Lung (tissue), 12 donors: ENCODE measurements around the gene ARHGAP32. TPM values are rescaled to one million over a fixed set of nuclear protein-coding genes. Genes with fewer than 3 reads are reported as not detected.

ENCODE experiments used
- ATAC-seq: fragments of 200-7000 bp; cut with Tn5 transposase; one replicate; pipeline ENCODE4 v1.9.1; 2020; ENCODE audit warnings: moderate number of reproducible peaks; ENCODE audit not compliant: insufficient read depth, low FRiP score
- DNase-seq, 3 donors: peaks; one replicate each; pipeline ENCODE4 v3.0.0-alpha.2; 2013 to 2017
- H3K27ac ChIP-seq, 2 donors: one replicate each; pipeline ENCODE4 v1.5.1; 2013; ENCODE audit warnings: mild to moderate bottlenecking in 2 of 2, moderate library complexity in 2 of 2, control low read depth in 1 of 2, inconsistent platforms in 1 of 2, low read depth in 1 of 2, low read length in 1 of 2
- H3K27me3 ChIP-seq, 3 donors: one replicate each; pipeline ENCODE4 v1.5.1; 2013; ENCODE audit warnings: low read length in 2 of 3; ENCODE audit not compliant: control insufficient read depth in 3 of 3, insufficient read depth in 3 of 3
- H3K36me3 ChIP-seq, 4 donors: one replicate each; pipeline ENCODE4 v1.5.1; 2013; ENCODE audit warnings: low read length in 4 of 4, mild to moderate bottlenecking in 1 of 4, moderate library complexity in 1 of 4; ENCODE audit not compliant: control insufficient read depth in 4 of 4, insufficient read depth in 4 of 4
- H3K4me1 ChIP-seq, 5 donors: one replicate each; pipeline ENCODE4 v1.5.1; 2013; ENCODE audit warnings: low read length in 5 of 5, mild to moderate bottlenecking in 2 of 5, moderate library complexity in 1 of 5; ENCODE audit not compliant: control insufficient read depth in 5 of 5, insufficient read depth in 5 of 5
- H3K4me3 ChIP-seq: one replicate; pipeline ENCODE4 v1.5.1; 2013; ENCODE audit warnings: mild to moderate bottlenecking, control low read depth, moderate library complexity
- H3K9ac ChIP-seq, 2 donors: one replicate each; pipeline ENCODE4 v1.5.1; 2013; ENCODE audit warnings: low read length in 2 of 2, control low read depth in 1 of 2; ENCODE audit not compliant: insufficient read depth in 1 of 2
- H3K9me3 ChIP-seq, 4 donors: one replicate each; pipeline ENCODE4 v1.5.1; 2013; ENCODE audit warnings: low read length in 3 of 4, mild to moderate bottlenecking in 1 of 4, moderate library complexity in 1 of 4; ENCODE audit not compliant: control insufficient read depth in 4 of 4, insufficient read depth in 3 of 4
- CTCF ChIP-seq: IDR thresholded peaks from 2 replicates; pipeline ENCODE4 v1.5.1; 2012; ENCODE audit warnings: mild to moderate bottlenecking; ENCODE audit errors: control extremely low read depth, extremely low read depth
- WGBS, 2 donors: extraction: QIAGEN DNeasy Blood & Tissue Kit; methylation state at CpG; one replicate each; pipeline ENCODE4 v1.1.7; 2013; 5-methylcytosine and 5-hydroxymethylcytosine counted together
- polyA plus RNA-seq, 2 donors: library from polyadenylated mRNA; stranded (reverse); fragments of 200-250 nt; gene quantifications; one replicate each; pipeline ENCODE4 v1.2.1, GENCODE V29; 2013
- total RNA-seq, 2 donors: library from RNA; depleted of rRNA in 1 of 2; stranded (reverse); fragments of >200 nt in 1 of 2; gene quantifications; one replicate each; pipeline ENCODE4 v1.2.1, GENCODE V29; 2014 to 2021
- donor health status: control.
- donor health status: control.
- donor health status: Bipolar disorder and iron deficiency.
- donor health status: healthy.
- donor health status: DM: yes; HTN: yes; CAD: no.

ARHGAP32 gene
- total and polyA plus RNA-seq, 4 donors = 4.1 to 28.4 (median 17.0) TPM

- Histone ChIP-seq H3K27ac (no peak overlapping the region), H3K36me3 (no peaks in the 10 kb centered on the region), H3K4me1 (peaks cover 0 to 11% (median 0%) of the 10 kb centered on the region in 5 donors), H3K4me3 (no peak overlapping the region), H3K9ac (no peak overlapping the region), H3K27me3 (no peaks in the 10 kb centered on the region), H3K9me3 (peaks cover 0 to 3% (median 0%) of the 10 kb centered on the region in 4 donors)
- ATAC-seq = no peak
- DNase-seq = no peak
- TF ChIP-seq CTCF = no peak
- 91 to 96% methylated on average over 9 of the region's 9 CpGs for WGBS, 2 donors
These were observed 254.6 kb downstream of the ARHGAP32 start for GRCh38 chr11:128937480-128937879.

GRCh38 chr11:128936606-128937251 is 255.4 kb downstream of the ARHGAP32 start:
- WGBS, 2 donors = 80 to 86% methylated on average over 16 of the region's 16 CpGs
- no peak overlapping the region for H3K27ac ChIP-seq
- peaks cover 0 to 11% (median 0%) of the 10 kb centered on the region in 5 donors for H3K4me1 ChIP-seq
- H3K9me3 ChIP-seq = peaks cover 0 to 3% (median 0%) of the 10 kb centered on the region in 4 donors
- H3K36me3 ChIP-seq = no peaks in the 10 kb centered on the region
- ATAC-seq (no peak), DNase-seq (peak; percentile 63 to 76 (median 69))
- no peak overlapping the region for H3K9ac ChIP-seq
- no peak overlapping the region for H3K4me3 ChIP-seq
- no peak for TF ChIP-seq CTCF
- no peaks in the 10 kb centered on the region for H3K27me3 ChIP-seq

- no peak for TF ChIP-seq CTCF
- peaks cover 0 to 10% (median 0%) of the 10 kb centered on the region in 5 donors for H3K4me1 ChIP-seq
- H3K27me3 ChIP-seq = no peaks in the 10 kb centered on the region
- no peak overlapping the region for H3K27ac ChIP-seq
- peaks cover 0 to 3% (median 0%) of the 10 kb centered on the region in 4 donors for H3K9me3 ChIP-seq
- no peaks in the 10 kb centered on the region for H3K36me3 ChIP-seq
- no peak overlapping the region for H3K4me3 ChIP-seq
- DNase-seq = no peak
- no peak overlapping the region for H3K9ac ChIP-seq
- ATAC-seq = no peak
- WGBS, 2 donors = 95 to 98% methylated on average over 10 of the region's 10 CpGs
These were observed 257.2 kb downstream of the ARHGAP32 start for GRCh38 chr11:128934926-128935325.

GRCh38 chr11:128934351-128934750 is 257.8 kb downstream of the ARHGAP32 start:
- H3K4me1 ChIP-seq = peaks cover 0 to 4% (median 0%) of the 10 kb centered on the region in 5 donors
- no peaks in the 10 kb centered on the region for H3K36me3 ChIP-seq
- H3K27me3 ChIP-seq = no peaks in the 10 kb centered on the region
- no peak for TF ChIP-seq CTCF
- no peak overlapping the region for H3K27ac ChIP-seq
- H3K9me3 ChIP-seq = peaks cover 0 to 3% (median 0%) of the 10 kb centered on the region in 4 donors
- 95% methylated on average over 7 of the region's 7 CpGs for WGBS, 2 donors
- ATAC-seq (no peak), DNase-seq (no peak)
- H3K4me3 ChIP-seq = no peak overlapping the region
- H3K9ac ChIP-seq = no peak overlapping the region
